Hematopoietic multipotent progenitor cell (in vitro differentiated cells): ENCODE results near the gene UBE4B. TPM values are rescaled to one million over a fixed set of nuclear protein-coding genes. Genes with fewer than 3 reads are reported as not detected.
A peak's percentile ranks its signal among the peaks of the same experiment; 100 is the strongest.

Experiments used
- DNase-seq, 3 donors: peaks; one replicate each; pipeline ENCODE4 v3.0.0-alpha.2; 2011 to 2015; ENCODE audit warnings: low read depth in 2 of 3, low spot score in 2 of 3
- total RNA-seq: library from RNA; depleted of rRNA; stranded (reverse); fragments of >200 nt; gene quantifications from one replicate; pipeline ENCODE4 v1.2.3, GENCODE V29; 2012

The UBE4B gene
- total RNA-seq, 1 donor = 38.5 TPM

DNA sequence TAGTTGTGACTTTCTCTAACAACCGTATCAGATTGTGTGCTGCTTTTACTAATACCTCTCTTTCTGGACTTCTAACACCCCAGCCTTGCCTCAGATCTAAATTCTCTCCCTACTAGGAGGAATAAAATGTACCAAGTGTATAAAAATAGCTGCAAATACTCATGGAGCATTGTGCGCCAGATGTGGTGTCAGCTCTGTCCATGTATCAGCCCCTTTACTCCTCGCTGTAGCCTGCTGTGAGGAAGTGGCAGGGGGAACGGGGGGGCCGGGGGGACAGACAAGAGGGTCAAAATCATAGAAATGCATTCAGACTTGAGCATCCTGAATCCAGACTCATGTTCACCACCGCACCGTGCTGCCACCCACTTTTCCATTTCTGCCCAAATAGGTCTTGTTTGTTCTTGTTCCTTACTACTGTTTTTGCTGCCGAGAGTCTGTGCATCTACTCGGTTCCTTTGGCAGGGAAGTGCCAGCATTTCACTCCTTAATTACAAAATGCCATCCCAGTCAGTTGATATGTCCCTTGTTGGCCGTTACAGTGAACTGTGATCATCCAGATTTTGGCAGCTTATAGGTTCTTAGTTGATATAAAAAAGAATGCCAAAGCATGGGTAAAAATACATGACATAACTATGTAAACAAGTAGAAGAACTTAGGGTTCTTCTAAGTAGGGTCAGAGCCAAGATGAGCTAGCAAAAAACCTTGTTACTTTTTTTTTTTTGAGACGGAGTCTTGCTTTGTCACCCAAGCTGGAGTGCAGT lies 76.4 kb downstream of the UBE4B start:
- no peak for DNase-seq

DNA sequence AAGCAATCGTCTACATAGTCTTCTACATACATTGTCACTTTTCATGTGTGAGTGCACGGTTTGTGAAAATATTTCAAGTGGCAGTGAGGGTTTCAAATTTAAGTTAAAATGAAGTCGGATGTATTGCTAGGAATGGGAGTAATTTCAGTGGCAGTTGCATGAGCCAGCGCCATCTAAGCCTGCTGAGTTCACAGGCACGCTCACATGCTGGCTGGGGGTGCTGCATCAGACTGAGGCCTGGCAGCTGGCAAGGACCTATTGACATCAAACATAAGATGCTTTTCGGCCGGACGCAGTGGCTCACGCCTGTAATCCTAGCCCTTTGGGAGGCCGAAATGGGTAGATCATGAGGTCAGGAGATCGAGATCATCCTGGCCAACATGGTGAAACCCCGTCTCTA lies 80.7 kb downstream of the UBE4B start:
- no peak for DNase-seq

DNA sequence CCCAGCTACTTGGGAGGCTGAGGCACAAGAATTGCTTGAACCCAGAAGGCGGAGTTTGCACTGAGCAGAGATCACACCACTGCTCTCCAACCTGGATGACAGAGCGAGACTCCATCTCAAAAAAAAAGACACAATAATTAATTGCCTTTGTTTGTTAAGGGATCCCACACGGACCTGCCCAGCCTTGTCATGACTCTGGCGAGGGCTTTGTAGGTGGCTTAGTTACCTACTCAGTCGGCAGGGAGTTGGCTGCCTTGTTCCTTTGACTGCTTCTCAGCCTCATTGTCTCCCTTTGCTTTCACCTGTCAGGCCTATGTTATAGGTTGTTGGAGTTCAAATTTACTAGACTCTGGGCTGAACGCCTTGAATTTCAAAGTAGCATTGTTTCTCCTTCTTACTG lies 82.0 kb downstream of the UBE4B start:
- no peak for DNase-seq

DNA sequence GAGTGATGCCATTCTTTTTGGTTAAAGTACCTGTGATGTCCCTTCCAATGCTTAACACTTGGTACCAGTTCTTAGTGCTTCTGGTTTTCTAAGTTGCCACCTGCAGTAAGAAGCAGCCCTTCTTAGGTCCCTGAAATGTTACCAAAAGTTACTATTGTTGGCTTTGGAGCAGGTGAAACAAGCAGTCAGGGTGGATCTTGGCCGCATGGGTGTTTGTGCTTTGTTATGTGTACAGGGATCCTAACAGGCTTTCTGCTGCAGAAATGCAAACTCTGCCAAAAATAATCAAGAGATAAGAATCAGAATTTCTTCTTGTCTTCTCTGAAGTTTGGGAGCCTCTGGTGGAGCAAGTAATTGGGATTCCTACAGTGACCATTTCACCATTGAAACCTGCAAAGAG lies 84.4 kb downstream of the UBE4B start:
- no peak for DNase-seq

GRCh38 chr1:10117865-10118264 lies 85.1 kb downstream of the UBE4B start:
- DNase-seq = no peak

DNA sequence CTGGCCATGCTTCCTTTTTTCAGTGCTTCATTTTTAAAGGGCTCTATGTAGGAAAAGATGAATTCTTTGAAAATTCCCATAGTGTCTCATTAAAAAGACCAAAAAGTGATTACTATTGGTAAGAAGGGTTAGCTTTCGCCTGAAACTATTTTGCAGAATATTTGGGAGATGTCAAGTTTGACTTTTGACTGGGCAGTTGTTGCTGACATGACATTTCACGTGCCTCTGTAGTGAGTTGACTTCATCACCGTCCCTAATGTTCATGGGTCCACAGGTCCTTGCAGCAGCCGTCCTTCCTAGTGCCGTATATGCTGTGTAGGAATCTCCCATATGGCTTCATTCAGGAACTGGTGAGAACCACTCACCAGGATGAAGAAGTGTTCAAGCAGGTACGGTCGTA lies 88.9 kb downstream of the UBE4B start:
- DNase-seq = no peak

DNA sequence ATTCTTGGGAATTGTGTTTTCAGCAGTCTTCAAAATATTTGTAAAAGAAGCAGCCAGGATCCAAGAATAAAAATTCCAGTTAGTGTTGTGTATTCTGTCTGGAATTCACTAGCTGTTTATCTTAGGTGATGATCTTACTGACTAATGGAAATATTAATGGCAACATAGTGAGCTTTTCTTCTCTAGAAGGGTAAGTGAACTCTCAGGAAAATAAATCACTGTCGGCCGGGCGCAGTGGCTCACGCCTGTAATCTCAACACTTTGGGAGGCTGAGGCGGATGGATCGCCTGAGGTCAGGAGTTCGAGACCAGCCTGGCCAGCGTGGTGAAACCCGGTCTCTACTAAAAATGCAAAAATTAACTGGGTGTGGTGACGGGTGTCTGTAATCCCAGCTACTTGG lies 90.2 kb downstream of the UBE4B start:
- no peak for DNase-seq

DNA sequence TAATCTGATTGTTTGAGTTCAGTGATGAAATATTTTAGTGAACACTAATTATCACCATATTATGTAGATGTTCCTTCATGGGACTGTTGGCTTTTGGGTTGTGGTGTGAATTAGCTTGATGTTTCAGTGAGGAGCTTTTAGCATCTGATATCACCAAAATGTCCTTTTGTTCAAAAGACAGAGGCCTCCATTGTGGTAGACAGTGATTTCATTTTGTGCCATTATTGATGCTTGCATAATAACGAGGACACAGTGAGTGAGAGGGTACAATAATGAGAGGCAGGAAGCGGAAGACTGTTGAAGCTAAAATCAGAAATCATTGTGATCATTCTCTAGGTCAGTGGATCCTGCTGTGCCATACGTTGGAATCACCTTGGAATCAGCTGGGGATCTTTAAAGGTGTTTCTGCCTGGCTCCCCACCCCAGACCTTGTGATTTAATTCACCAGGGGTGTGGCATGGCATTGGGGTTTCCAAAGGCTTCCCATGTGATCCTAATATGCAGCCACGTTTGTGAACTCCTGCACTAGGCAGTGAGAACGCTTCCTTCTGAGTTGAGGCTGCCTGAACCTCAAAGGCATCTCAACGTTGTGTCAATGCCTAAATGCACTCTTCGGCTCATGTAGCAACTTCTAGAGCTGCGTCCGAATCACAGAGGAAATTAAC lies 95.5 kb downstream of the UBE4B start:
- no peak for DNase-seq

DNA sequence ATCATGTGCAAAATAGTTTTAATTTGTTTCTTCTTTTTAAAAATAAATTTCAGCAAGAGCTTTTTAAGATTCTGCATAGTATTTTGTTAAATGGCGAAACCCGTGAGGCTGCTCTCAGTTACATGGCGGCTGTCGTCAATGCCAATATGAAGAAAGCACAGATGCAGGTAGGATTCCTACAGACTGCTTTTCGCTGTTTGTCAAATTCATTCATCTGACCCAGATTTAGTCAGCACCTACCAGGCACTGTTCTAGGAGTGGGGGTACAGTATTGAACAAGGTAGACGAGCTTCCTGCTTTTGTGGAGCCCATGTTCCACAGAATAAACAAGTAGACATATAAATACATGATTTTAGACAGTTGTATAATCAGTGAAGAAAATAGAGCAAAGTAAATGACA lies 99.6 kb downstream of the UBE4B start:
- DNase-seq = no peak

- DNase-seq = no peak
Measured at GRCh38 chr1:10132852-10133251, 100.1 kb downstream of the UBE4B start.

DNA sequence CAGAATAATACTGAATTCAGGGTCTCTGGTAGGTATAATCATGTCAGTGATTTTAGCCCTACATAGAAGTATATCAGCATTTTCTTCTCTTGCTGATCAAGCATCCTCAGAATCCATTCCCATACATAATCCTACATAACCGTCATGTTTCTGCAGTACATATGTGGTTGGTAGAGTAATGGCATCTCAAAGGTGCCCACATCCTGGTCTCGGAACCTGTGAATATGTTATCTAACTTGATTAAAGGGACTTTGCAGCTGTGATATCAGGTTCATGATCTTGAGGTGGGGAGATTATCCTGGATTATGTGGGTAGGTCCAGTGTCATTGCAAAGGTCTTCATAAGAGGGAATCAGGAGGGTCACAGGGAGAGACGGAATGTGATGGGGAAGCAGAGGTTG lies 108.2 kb downstream of the UBE4B start:
- DNase-seq = no peak

GRCh38 chr1:10143961-10144485 lies 111.3 kb downstream of the UBE4B start:
- no peak for DNase-seq

GRCh38 chr1:10146391-10146790 lies 113.6 kb downstream of the UBE4B start:
- no peak for DNase-seq

DNA sequence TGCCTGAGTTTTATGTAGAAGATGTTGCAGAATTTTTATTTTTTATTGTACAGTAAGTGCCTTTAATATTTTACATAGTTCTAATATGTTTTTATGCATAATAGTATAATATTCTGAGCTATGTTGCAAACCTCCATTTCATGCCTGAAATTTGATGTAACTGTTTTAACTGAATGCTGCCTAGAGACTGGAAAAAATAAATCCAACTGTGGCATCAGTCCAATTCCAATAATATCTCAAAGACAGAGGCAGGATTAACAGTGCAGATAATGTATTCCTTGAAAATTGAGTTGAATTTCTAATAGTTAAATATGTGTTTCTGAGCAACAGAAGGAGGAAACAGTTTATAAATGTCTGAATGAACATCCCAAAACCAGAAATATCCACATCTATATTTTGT lies 116.5 kb downstream of the UBE4B start:
- DNase-seq = no peak

DNA sequence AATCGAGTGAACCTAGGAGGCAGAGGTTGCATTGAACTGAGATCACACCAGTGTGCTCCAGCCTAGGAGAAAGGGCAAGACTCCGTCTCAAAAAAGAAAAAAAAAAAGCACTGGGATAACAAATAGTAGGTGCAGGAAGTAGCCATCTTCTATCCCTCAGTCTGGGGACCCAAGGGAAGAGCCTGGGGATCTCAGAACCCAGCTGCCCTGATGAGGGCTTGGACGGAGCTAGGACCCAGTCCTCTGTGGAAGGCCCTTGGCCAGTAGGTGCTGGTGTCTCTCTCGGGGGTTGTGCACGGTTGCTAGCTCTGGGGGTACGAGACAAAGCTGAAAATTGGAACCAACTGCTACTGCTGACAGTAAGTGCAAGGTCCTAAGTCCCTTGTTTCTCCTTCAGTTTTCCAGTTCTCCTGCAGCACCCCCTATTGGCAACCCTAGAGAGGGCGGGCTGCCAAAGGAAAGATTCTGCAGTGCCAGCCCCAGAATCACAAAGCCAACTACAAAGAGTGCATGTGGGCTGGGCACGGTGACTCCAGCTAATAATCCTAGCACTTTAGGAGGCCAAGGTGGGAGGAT lies 120.0 kb downstream of the UBE4B start:
- DNase-seq = peak in 2 of 3 donors; percentile 25 to 61

DNA sequence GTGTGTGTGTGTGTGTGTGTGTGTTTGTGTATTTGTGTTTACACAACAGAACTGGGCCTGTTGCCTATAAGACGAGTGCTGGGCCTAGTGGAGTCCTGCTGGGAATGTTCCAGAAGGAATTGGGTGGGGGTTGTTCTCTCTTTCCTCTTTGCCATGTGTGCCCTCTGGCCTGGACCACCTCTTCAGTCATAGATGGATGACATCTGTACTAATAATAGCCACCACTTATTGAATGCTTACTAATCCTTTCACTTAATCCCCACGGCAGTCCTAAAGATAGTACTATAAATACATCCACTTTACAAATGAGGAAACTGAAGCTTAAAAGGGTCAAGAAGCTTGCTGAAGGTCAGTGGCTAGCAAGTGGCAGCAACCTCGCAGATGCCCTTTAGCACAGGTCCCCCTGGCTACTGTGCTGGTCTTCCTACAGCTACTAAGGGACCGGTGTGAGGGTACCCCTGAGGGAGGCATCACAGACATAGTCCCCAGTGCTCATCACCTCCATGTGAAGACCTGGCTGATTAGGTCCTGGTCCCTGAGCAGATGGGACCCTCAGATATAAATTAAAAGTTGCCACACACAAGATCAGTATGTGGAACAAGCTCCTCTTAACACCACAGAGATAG lies 122.4 kb downstream of the UBE4B start:
- DNase-seq = no peak

GRCh38 chr1:10160173-10160572 lies 127.4 kb downstream of the UBE4B start:
- no peak for DNase-seq

- DNase-seq = no peak
Measured at GRCh38 chr1:10160907-10161490, 128.2 kb downstream of the UBE4B start.

- no peak for DNase-seq
Measured at GRCh38 chr1:10161541-10162290, 129.0 kb downstream of the UBE4B start.

DNA sequence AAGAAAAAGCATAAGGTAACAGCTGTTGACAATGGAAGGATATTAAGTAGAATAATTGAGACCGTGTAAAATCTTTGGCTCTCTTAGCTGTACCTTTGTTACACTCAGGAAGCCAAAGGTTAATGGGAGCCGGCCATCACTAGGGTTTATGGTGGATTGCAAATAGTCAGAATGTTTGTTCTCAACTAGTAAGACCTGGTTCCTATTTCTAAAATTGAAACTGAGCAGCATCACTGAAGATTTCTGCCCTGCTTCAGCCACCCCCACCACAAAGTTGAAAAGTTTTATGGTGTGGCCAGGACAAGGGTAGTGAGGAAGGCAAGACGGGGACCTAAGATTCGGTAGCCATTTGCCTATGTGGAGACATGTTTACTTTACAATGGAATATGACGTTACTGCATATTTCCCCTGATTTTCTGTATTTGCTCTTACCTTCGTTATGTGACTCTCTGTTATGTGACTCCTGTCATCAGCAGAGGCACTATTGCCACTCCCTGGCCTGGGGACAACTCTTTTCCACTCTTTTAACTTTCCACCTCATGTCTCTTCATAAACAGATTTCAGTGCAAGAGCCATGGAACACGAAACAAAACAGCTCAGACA lies 136.3 kb downstream of the UBE4B start:
- no peak for DNase-seq
